K562 (cell line): ENCODE results near the gene LRRC61. TPM values are rescaled to one million over a fixed set of nuclear protein-coding genes. Genes with fewer than 3 reads are reported as not detected.

Experiments used
- ELF4 ChIP-seq: fragments of 450-650 bp; formaldehyde crosslinking; IDR thresholded peaks from 2 replicates; pipeline ENCODE4 v1.4.0; 2022; ENCODE audit warnings: missing genetic modification characterization
- FIP1L1 ChIP-seq: fragments of 200-400 bp; formaldehyde crosslinking; IDR thresholded peaks from 2 replicates; pipeline ENCODE4 v1.6.1; 2018; ENCODE audit warnings: mild to moderate bottlenecking, low read depth, low read length; ENCODE audit not compliant: poor library complexity, severe bottlenecking
- FOSL1 ChIP-seq: fragments of 200-800 bp; sonication (Bioruptor generic); conservative IDR thresholded peaks from 2 replicates; pipeline ENCODE4 v1.6.1; 2016; ENCODE audit warnings: missing genetic modification characterization, missing compliant biosample characterization
- FOXM1 ChIP-seq, 2 experiments: fragments of 450-650 bp in 1 of 2; sonication (generic) in 1 of 2; formaldehyde crosslinking in 1 of 2; IDR thresholded peaks; 2 replicates each; pipeline versions ENCODE4 v1.6.1 to v1.9.0; 2017 to 2022; ENCODE audit warnings: low read depth in 2 of 2, mild to moderate bottlenecking in 2 of 2, missing genetic modification reagents in 1 of 2, moderate library complexity in 1 of 2
- GATAD2B ChIP-seq: fragments of 450-650 bp; IDR thresholded peaks from 2 replicates; pipeline ENCODE4 v1.6.1; 2017; ENCODE audit warnings: mild to moderate bottlenecking, borderline replicate concordance
- JUN ChIP-seq, 2 experiments: sonication (generic) in 1 of 2; formaldehyde crosslinking in 1 of 2; IDR thresholded peaks; 2 replicates each; pipeline versions ENCODE4 v1.6.1 to v1.8.0; 2012 to 2022; ENCODE audit warnings: borderline replicate concordance in 2 of 2, mild to moderate bottlenecking in 2 of 2, improper control_type of control experiment in 1 of 2, low read depth in 1 of 2, low read length in 1 of 2, missing genetic modification reagents in 1 of 2
- KDM2B ChIP-seq: fragments of 250-450 bp; sonication (Bioruptor Pico); IDR thresholded peaks from 2 replicates; pipeline ENCODE4 v1.8.0; 2021; ENCODE audit warnings: mild to moderate bottlenecking, moderate library complexity
- KLF6 ChIP-seq: fragments of 250-450 bp; sonication (Bioruptor Pico); IDR thresholded peaks from 2 replicates; pipeline ENCODE4 v1.4.0; 2020; ENCODE audit warnings: mild to moderate bottlenecking, moderate library complexity, borderline replicate concordance
- MEF2A ChIP-seq: IDR thresholded peaks from 2 replicates; pipeline ENCODE4 v1.6.1; 2011; ENCODE audit warnings: low read depth, mild to moderate bottlenecking, low read length, moderate library complexity; ENCODE audit not compliant: control insufficient read depth
- NEUROD1 ChIP-seq: fragments of 150-350 bp; IDR thresholded peaks from 2 replicates; pipeline ENCODE4 v1.6.1; 2014; ENCODE audit warnings: borderline replicate concordance, low read length, low read depth; ENCODE audit not compliant: partially characterized antibody
- NFE2L1 ChIP-seq: fragments of 450-650 bp; IDR thresholded peaks from 2 replicates; pipeline ENCODE4 v1.6.1; 2016; ENCODE audit warnings: missing genetic modification characterization, low read depth, mild to moderate bottlenecking, missing compliant biosample characterization, moderate library complexity, borderline replicate concordance
- NFIC ChIP-seq: fragments of 450-650 bp; IDR thresholded peaks from 2 replicates; pipeline ENCODE4 v1.6.1; 2017; ENCODE audit warnings: mild to moderate bottlenecking, inconsistent platforms
- NR2C2 ChIP-seq, 2 experiments: fragments of 200-800 bp in 1 of 2; sonication (Bioruptor generic) in 1 of 2; sonication (generic) in 1 of 2; formaldehyde crosslinking in 1 of 2; IDR thresholded peaks; 2 replicates each; pipeline versions ENCODE4 v1.6.1 to v1.8.0; 2016 to 2022; ENCODE audit warnings: mild to moderate bottlenecking in 1 of 2, missing compliant biosample characterization in 1 of 2, missing genetic modification characterization in 1 of 2, missing genetic modification reagents in 1 of 2
- PCBP2 ChIP-seq: fragments of 200-400 bp; formaldehyde crosslinking; IDR thresholded peaks from 2 replicates; pipeline ENCODE4 v1.6.1; 2018; ENCODE audit warnings: low read length, low read depth, mild to moderate bottlenecking, moderate library complexity; ENCODE audit not compliant: poor library complexity, severe bottlenecking
- RBFOX2 ChIP-seq: fragments of 200-400 bp; formaldehyde crosslinking; IDR thresholded peaks from 2 replicates; pipeline ENCODE4 v1.6.1; 2017; ENCODE audit warnings: low read depth, mild to moderate bottlenecking, low read length, moderate library complexity
- RBM25 ChIP-seq: fragments of 200-400 bp; formaldehyde crosslinking; IDR thresholded peaks from 2 replicates; pipeline ENCODE4 v1.6.1; 2018; ENCODE audit warnings: low read length, low read depth, moderate library complexity; ENCODE audit not compliant: severe bottlenecking
- STAG1 ChIP-seq: sonication (generic); formaldehyde crosslinking; IDR thresholded peaks from 2 replicates; pipeline ENCODE4 v1.5.0; 2020; ENCODE audit warnings: missing genetic modification reagents, borderline replicate concordance
- TBL1XR1 ChIP-seq, 2 experiments: IDR thresholded peaks; 2 replicates each; pipeline ENCODE4 v1.6.1; 2012; ENCODE audit warnings: improper control_type of control experiment in 2 of 2, low read length in 2 of 2, mild to moderate bottlenecking in 1 of 2
- ZBTB17 ChIP-seq: fragments of 450-650 bp; formaldehyde crosslinking; IDR thresholded peaks from 2 replicates; pipeline ENCODE4 v1.4.0; 2020; ENCODE audit warnings: mild to moderate bottlenecking
- ZKSCAN8 ChIP-seq: fragments of 200-800 bp; sonication (Bioruptor generic); IDR thresholded peaks from 2 replicates; pipeline ENCODE4 v1.6.1; 2016; ENCODE audit warnings: missing genetic modification characterization, missing compliant biosample characterization
- ZNF121 ChIP-seq: sonication (generic); formaldehyde crosslinking; conservative IDR thresholded peaks from 2 replicates; pipeline ENCODE4 v1.8.0; 2022; ENCODE audit warnings: missing genetic modification reagents
- ZNF24 ChIP-seq: fragments of 450-650 bp; IDR thresholded peaks from 2 replicates; pipeline ENCODE4 v1.6.1; 2016
- ZNF551 ChIP-seq: fragments of 250-450 bp; sonication (Bioruptor Pico); IDR thresholded peaks from 2 replicates; pipeline ENCODE4 v1.5.0; 2021; ENCODE audit warnings: mild to moderate bottlenecking, moderate library complexity
- ZNF766 ChIP-seq: fragments of 200-800 bp; sonication (Bioruptor generic); conservative IDR thresholded peaks from 2 replicates; pipeline ENCODE4 v1.6.1; 2016; ENCODE audit warnings: missing genetic modification characterization, missing compliant biosample characterization
- polyA plus RNA-seq, 8 experiments: library from polyadenylated mRNA; depleted of rRNA in 4 of 8; stranded (reverse) in 5 of 8; unstranded in 3 of 8; fragments of >200 nt; fragmentation: Nextera tagmentation in 2 of 8; fragmentation: Illumina TruSeq in 1 of 8; extraction: Ambion mirVana in 2 of 8; extraction: Trizol in 1 of 8; gene quantifications; 2 replicates each; pipeline versions ENCODE4 v1.2.1 to v1.2.3, GENCODE V29; 2011 to 2014; ENCODE audit warnings: inconsistent platforms in 1 of 8, missing spikeins in 1 of 8
- total RNA-seq, 7 experiments: library from RNA; depleted of rRNA in 6 of 7; stranded (reverse); fragments of >200 nt in 6 of 7; fragmentation: Illumina TruSeq in 2 of 7; extraction: Trizol in 2 of 7; gene quantifications; 2 replicates each; pipeline versions ENCODE4 v1.2.1 to v1.2.3, GENCODE V29; 2011 to 2021; ENCODE audit warnings: low replicate concordance in 1 of 7
- TF ChIP-seq, protein P1 (sequence below): conservative IDR thresholded peaks from 2 replicates; pipeline ENCODE4 v1.6.1; 2011; ENCODE audit warnings: low read depth, mild to moderate bottlenecking, low read length; ENCODE audit not compliant: control insufficient read depth

The LRRC61 gene
- total and polyA plus RNA-seq, 9 of the 15 experiments (the other 6 are each of a cell fraction or from before 2014, with no cell fraction given) = 1.3 to 55.2 (median 35.2) TPM

DNA sequence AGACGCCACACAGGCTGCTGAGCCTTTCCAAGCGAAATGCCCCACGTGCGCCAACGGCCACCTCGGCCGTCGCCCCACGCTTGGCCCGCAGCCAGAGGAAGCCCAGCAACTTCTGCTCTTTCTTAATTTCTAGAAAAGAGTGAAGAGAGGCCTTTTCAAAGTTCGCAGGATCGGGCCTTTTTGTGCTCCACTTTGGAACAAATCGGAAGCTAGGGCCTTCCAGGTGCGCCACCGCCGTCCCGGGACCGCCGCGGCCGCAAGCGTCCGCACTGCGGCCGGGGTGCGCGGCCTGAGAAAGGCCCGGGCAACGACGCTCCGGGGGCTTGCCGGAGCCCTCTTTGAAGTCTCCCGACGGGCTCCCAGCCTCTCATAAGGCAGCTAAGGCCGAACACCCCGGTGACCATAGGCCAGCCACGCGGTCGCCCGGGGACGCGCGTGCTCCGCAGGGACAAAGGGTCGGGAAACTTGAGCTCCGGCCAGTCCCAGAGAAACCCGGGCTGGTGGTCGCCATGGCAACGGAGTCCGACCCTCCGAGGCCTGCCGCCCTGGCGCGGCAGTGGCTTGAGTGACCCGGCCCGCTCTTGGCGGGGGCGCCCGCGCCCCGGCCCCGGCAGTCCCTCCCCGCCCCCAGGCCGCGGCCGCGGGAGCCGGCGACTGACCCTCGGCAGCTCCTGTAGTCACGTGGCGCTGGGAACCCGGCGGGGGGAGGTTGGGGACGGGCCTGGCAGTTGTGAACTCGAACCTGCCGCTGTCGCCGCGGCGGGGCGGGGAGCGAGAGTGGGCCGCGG, 45.1 kb downstream of the LRRC61 start, which contains the start of gene REPIN1 (continued):
- TF ChIP-seq, protein P1, sequence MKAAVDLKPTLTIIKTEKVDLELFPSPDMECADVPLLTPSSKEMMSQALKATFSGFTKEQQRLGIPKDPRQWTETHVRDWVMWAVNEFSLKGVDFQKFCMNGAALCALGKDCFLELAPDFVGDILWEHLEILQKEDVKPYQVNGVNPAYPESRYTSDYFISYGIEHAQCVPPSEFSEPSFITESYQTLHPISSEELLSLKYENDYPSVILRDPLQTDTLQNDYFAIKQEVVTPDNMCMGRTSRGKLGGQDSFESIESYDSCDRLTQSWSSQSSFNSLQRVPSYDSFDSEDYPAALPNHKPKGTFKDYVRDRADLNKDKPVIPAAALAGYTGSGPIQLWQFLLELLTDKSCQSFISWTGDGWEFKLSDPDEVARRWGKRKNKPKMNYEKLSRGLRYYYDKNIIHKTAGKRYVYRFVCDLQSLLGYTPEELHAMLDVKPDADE = peak; percentile 95
- no peak for TF ChIP-seq NR2C2 (CRISPR knock-in tag; IDR thresholded peaks at IDR 0.05)
- peak; percentile 79 for TF ChIP-seq NR2C2 (tag; IDR thresholded peaks at IDR 0.05)
- peak; percentile 78 for TF ChIP-seq NEUROD1
- TF ChIP-seq KDM2B (CRISPR knock-in tag) = 0 out of 2 replicates have a peak, but pooled peaks have one; percentile 23
- TF ChIP-seq PCBP2 = no peak
- TF ChIP-seq JUN (IDR thresholded peaks at IDR 0.05; ENCODE audit: borderline replicate concordance, low read depth, low read length) = peak; percentile 42; the same call in 1 of the 2 replicates
- peak; percentile 55; the same call in 1 of the 2 replicates for TF ChIP-seq JUN (CRISPR knock-in tag; IDR thresholded peaks at IDR 0.05; ENCODE audit: borderline replicate concordance)
- no peak for TF ChIP-seq NFE2L1 (tag)
- no peak for TF ChIP-seq FOXM1 (IDR thresholded peaks at IDR 0.05; ENCODE audit: low read depth)
- TF ChIP-seq FOXM1 (CRISPR knock-in tag; IDR thresholded peaks at IDR 0.05; ENCODE audit: low read depth) = peak; percentile 97
- TF ChIP-seq TBL1XR1 (IDR thresholded peaks at IDR 0.05; ENCODE audit: low read length in 2 of 2) = 0 out of 4 replicates have a peak, but pooled peaks have one; percentile 23 to 28
- TF ChIP-seq KLF6 (CRISPR knock-in tag) = 0 out of 2 replicates have a peak, but pooled peaks have one; percentile 75
- TF ChIP-seq RBM25 = peak; percentile 49
- TF ChIP-seq ZNF551 (CRISPR knock-in tag) = no peak
- 0 out of 2 replicates have a peak, but pooled peaks have one; percentile 5 for TF ChIP-seq MEF2A
- TF ChIP-seq ZNF766 = peak; percentile 84
- peak; percentile 61; the same call in 1 of the 2 replicates for TF ChIP-seq ZNF24
- TF ChIP-seq STAG1 (CRISPR knock-in tag) = 0 out of 2 replicates have a peak, but pooled peaks have one; percentile 34
- peak; percentile 88; the same call in 1 of the 2 replicates for TF ChIP-seq ZKSCAN8
- TF ChIP-seq RBFOX2 = peak; percentile 97
- peak; percentile 96 for TF ChIP-seq FIP1L1
- TF ChIP-seq ZNF121 (CRISPR knock-in tag) = peak; percentile 37
- TF ChIP-seq NFIC = peak; percentile 97
- peak; percentile 84 for TF ChIP-seq FOSL1 (tag)
- 0 out of 2 replicates have a peak, but pooled peaks have one; percentile 56 for TF ChIP-seq ELF4 (CRISPR knock-in tag)
- peak; percentile 98 for TF ChIP-seq GATAD2B
- peak; percentile 58; the same call in 1 of the 2 replicates for TF ChIP-seq ZBTB17 (CRISPR knock-in tag)
